HUES6 (cell line): Measurements from ENCODE around the gene CELA1.

Experiments used
- H3K27ac ChIP-seq: 2 replicates; pipeline ENCODE4 v1.7.0; 2013; ENCODE audit warnings: low read depth, mild to moderate bottlenecking, low read length, inconsistent platforms
- H3K27me3 ChIP-seq: 2 replicates; pipeline ENCODE4 v1.6.1; 2013; ENCODE audit warnings: low read length; ENCODE audit not compliant: control insufficient read depth, insufficient read depth
- H3K36me3 ChIP-seq: 2 replicates; pipeline ENCODE4 v1.6.1; 2013; ENCODE audit warnings: low read length; ENCODE audit not compliant: control insufficient read depth, insufficient read depth
- H3K4me1 ChIP-seq: 2 replicates; pipeline ENCODE4 v1.6.1; 2013; ENCODE audit warnings: low read length; ENCODE audit not compliant: control insufficient read depth, insufficient read depth
- H3K4me3 ChIP-seq: 2 replicates; pipeline ENCODE4 v1.5.1; 2013; ENCODE audit warnings: low read depth, low read length
- H3K9ac ChIP-seq: one replicate; pipeline ENCODE4 v1.6.1; 2013; ENCODE audit warnings: mild to moderate bottlenecking, low read length
- H3K9me3 ChIP-seq: 2 replicates; pipeline ENCODE4 v1.6.1; 2013; ENCODE audit warnings: low read depth, low read length; ENCODE audit not compliant: control insufficient read depth, insufficient read depth

Gene CELA1

DNA sequence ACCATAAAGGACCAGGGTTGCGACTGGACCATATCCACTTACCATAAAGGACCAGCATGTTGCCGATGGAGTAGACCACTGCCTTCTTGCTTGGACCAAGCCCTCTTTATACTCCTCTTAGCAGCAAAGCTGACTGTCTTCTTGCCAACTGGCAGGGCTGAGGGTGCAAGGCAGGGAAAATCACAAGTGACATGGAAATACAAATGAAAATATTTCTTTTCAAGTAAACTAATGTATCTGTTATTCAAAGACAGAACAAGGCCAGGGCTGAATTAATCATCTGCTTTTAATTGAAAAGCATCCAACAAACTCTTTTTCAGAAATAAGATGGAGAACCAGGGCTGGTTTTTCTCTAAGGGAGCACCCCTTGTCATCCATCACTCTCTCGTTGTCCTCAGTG, at the start of gene CELA1:
CELA1 (minus strand) TSS at position 99 of the 400 bp plus-strand sequence; CDS start at position 58, 41 bp downstream.
- no peak within 1 kb of the TSS for H3K9ac ChIP-seq
- no peak within 1 kb of the TSS for H3K27ac ChIP-seq
- no peaks in the 10 kb centered on the region for H3K27me3 ChIP-seq
- H3K4me3 ChIP-seq, result no peak within 1 kb of the TSS
- no peaks in the 10 kb centered on the region for H3K9me3 ChIP-seq
- no peaks in the 10 kb centered on the region for H3K36me3 ChIP-seq
- peaks cover 8% of the 10 kb centered on the region for H3K4me1 ChIP-seq

DNA sequence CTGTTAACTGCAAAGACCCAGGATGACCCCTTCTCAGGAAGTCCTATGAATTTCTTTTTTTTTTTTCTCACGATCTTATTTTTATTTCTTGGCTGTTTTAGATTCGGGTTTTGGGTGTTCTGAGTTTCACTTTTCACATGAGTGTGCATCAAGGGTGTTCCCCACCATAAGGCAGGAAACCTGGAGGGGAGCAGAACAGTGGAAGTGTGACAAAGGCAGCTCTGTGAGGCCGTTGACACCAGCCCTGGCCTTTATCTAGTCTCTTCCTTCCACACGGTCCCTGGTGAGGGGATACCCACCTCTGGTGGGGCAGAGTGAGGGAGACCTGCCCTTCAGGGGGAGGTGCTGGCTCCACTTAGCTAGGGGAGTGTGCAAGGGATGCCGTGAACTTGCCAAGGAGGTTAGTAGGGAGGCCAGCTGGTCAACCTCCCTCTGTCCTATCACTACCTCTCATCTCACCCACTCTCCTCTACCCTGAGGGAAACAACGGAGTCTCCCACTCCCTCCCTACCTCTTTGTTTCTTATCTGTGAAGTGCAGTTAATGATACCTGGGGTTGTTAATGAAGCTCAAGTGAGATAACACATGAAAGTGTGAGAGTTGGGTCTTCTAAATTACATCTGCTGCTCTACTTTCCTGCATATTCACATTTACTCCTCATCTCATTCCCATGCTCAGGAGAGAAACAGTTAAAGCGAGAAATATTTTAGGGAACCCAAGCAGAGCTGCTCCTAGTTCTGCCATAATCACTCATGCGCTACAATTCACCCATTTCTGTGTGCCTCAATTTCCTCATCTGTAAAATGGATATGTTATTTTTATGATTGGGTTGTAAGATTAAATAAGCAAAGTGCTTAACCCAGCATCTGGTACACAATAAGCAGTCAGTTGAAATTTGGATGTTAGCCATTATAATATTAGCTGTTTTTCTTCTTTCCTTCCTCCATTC, 49.1 kb upstream of the CELA1 start:
- no peak overlapping the region for H3K9ac ChIP-seq
- H3K27ac ChIP-seq, result no peak overlapping the region
- H3K36me3 ChIP-seq, result peaks cover 10% of the 10 kb centered on the region; the same call in 1 of the 2 replicates
- H3K9me3 ChIP-seq, result no peaks in the 10 kb centered on the region
- no peak overlapping the region for H3K4me3 ChIP-seq
- H3K4me1 ChIP-seq, result peaks cover 10% of the 10 kb centered on the region
- peaks cover 7% of the 10 kb centered on the region; the same call in 1 of the 2 replicates for H3K27me3 ChIP-seq

DNA sequence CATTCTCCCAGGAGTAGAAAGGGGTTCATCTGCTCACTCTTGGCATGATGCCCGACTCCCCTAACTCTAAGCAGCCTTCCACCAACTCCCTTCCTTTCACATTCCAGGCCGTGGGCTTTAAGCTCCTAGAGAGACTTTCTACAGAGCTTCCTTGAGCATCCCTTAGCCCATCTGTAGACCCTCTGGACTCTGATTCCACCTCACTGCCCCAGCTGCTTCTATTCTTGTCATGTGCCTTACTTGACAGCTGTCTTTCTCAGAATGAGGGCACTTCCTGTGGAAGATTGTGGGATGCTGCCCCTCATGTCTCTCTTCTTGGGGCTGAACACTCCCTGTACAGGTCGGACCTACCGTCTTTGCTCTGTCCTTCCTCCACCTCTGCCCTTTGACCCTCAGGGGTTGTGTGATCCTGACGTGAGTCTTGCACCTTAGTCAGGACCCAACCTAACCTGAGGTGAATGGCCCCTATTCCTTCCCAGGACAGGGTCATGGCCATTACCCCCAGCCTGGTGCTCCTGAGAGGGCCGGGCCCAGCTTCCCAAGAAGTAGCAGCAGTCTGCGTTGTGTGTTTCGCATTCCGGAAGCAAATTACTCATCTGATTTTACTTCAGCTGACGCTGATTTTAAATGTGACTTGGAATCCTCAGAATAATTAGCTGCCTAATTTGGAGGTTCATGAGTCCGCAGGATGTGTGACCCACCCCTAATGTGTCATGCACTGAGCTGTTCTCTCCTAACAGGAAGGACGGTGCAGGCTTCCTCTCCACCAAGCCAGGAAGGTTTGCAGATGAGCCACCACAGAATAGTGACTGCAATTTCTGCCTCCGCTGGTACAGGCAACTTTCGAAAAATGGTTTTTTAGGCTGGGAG, 47.4 kb upstream of the CELA1 start:
- Histone ChIP-seq H3K4me1 (peaks cover 17% of the 10 kb centered on the region), H3K27ac (no peak overlapping the region), H3K36me3 (peaks cover 10% of the 10 kb centered on the region; the same call in 1 of the 2 replicates), H3K9ac (no peak overlapping the region), H3K9me3 (no peaks in the 10 kb centered on the region), H3K4me3 (no peak overlapping the region), H3K27me3 (peaks cover 7% of the 10 kb centered on the region; the same call in 1 of the 2 replicates)

DNA sequence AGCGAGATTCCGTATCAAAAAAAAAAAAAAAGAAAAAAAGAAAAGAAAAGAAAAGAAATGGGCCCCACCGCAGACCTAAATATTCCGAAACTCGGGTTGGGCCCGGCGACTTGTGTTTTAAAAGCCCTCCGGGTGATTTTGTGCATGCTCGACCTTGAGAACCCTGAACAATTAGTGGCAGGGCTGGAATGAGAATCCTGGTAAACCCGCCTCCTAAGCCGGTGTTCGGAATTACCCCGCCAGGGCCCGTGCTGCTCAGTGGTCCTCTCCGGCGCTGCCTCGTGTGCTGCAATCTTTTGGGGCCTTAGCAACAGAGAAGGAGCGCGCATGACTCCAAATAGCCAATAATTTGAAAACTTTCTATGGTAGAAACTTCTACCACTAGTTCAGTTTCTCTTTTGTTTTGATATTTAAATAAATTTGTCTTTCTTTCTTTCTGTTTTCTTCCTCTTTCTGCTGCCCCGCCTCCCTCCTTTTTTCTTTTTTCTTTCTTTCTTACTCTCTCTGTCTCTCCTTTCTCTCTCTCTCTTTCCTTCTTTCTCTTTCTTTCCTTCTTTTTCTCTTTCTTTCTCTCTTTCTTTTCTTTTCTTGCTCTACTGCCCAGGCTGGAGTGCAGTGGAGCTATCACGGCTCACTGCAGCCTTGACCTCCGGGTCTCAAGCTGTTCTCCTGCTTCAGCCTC, 46.2 kb upstream of the CELA1 start:
- Histone ChIP-seq H3K9ac (no peak overlapping the region), H3K4me3 (peak overlapping the region; percentile 67)

DNA sequence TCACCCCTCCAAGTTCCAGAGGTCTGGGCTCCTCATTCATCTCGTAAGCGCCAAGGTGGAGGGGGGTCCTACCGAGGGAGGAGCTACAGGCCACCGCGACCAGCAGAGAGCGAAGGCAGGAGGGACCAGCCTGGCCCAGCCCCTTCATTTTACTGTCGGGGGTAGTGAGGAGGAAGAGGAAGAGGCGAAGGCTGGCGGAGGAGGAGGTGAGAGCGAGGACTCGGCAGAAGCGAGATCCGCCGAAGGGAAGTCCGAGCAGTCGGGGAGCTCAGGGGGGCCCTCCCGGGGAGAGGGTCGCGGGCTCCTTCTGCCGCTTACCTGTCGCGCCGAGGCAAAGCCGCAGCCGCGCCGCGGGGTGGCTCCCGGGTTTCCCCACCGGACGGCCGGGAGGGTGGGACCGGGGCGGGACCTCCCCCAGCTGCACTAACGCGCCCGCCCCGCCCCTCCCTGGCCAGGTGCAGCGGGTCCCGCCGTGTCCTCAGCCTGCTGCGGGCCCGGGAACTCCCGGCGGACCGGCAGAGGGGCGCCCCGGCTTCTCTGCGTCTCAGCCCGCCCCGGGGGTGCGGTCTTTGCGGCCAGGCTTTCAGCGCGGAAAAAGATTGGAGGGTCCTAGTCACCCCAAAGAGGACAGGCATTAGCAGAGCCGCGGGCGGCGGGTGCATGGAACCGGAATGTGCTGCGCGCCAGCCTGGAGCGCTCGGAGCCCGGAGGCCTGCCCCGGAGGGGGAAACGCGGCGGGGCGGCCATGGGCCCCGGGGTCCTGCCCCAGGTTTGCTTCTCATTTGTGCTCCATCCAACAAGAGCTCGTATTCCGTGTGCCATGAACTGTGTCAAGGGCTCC, 45.0 kb upstream of the CELA1 start, which contains the start of gene GALNT6:
GALNT6 (minus strand) TSS at position 124 of the 841 bp plus-strand sequence. CDS start 11,625 bp downstream, outside the sequence.
- Histone ChIP-seq H3K27ac (peak within 1 kb of the TSS; percentile 30; the same call in 1 of the 2 replicates), H3K4me1 (peaks cover 35% of the 10 kb centered on the region), H3K9ac (peak within 1 kb of the TSS; percentile 78), H3K4me3 (peak within 1 kb of the TSS; percentile 67), H3K27me3 (peaks cover 7% of the 10 kb centered on the region; the same call in 1 of the 2 replicates), H3K9me3 (no peaks in the 10 kb centered on the region), H3K36me3 (peaks cover 10% of the 10 kb centered on the region; the same call in 1 of the 2 replicates)

More for the DNA sequence above, 46.2 kb upstream of the CELA1 start:
- H3K27ac ChIP-seq, result no peak overlapping the region
- H3K36me3 ChIP-seq, result peaks cover 10% of the 10 kb centered on the region; the same call in 1 of the 2 replicates
- H3K9me3 ChIP-seq, result no peaks in the 10 kb centered on the region
- peaks cover 29% of the 10 kb centered on the region for H3K4me1 ChIP-seq
- H3K27me3 ChIP-seq, result peaks cover 7% of the 10 kb centered on the region; the same call in 1 of the 2 replicates

DNA sequence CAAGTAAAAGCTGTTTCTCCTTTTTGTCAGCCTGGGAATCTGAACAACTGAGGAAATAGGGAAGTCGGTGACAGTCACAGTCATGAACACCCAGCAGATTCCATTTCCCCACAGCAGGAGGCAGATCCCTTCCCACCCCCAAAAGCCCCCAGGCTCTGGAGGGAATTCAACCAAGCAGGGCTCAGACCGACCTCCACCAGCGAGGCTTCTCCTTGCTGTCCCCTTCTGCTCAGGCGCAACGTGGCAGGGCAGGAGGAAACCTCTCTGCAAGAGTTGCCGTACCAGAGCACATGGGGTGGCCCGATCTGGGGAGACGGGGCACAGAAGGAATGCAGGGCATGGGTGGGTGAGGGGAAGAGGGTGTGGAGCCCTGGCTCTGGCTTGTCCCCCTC, 44.4 kb upstream of the CELA1 start:
- peak overlapping the region; percentile 78 for H3K9ac ChIP-seq
- no peaks in the 10 kb centered on the region for H3K9me3 ChIP-seq
- peaks cover 7% of the 10 kb centered on the region; the same call in 1 of the 2 replicates for H3K27me3 ChIP-seq
- H3K4me1 ChIP-seq, result peaks cover 40% of the 10 kb centered on the region
- peaks cover 10% of the 10 kb centered on the region; the same call in 1 of the 2 replicates for H3K36me3 ChIP-seq
- H3K27ac ChIP-seq, result peak overlapping the region; percentile 30; the same call in 1 of the 2 replicates
- peak overlapping the region; percentile 67 for H3K4me3 ChIP-seq

DNA sequence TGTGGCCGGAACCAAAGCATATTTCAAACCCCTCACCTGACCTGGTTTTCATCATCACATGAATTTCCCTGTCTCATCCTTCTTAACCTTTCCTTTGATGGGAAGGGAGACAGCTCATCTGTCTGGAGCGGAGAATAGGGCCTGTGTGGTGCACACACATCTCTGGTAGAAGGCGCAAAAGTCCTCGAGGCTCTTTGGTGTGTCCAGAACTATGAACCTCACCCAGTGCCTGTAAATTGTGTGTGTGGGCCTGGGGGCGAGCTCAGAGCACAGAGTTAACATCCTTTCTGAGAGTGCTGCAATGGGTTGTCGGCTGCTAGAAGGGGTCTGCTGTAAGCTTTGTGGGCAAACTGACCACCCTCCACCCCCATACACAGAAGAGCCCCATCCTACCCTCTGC, 44.0 kb upstream of the CELA1 start:
- no peak overlapping the region; the same call in 1 of the 2 replicates for H3K27ac ChIP-seq
- H3K9me3 ChIP-seq, result no peaks in the 10 kb centered on the region
- H3K4me3 ChIP-seq, result peak overlapping the region; percentile 67
- H3K27me3 ChIP-seq, result peaks cover 7% of the 10 kb centered on the region; the same call in 1 of the 2 replicates
- H3K9ac ChIP-seq, result peak overlapping the region; percentile 78
- H3K36me3 ChIP-seq, result peaks cover 10% of the 10 kb centered on the region; the same call in 1 of the 2 replicates
- H3K4me1 ChIP-seq, result peaks cover 40% of the 10 kb centered on the region

DNA sequence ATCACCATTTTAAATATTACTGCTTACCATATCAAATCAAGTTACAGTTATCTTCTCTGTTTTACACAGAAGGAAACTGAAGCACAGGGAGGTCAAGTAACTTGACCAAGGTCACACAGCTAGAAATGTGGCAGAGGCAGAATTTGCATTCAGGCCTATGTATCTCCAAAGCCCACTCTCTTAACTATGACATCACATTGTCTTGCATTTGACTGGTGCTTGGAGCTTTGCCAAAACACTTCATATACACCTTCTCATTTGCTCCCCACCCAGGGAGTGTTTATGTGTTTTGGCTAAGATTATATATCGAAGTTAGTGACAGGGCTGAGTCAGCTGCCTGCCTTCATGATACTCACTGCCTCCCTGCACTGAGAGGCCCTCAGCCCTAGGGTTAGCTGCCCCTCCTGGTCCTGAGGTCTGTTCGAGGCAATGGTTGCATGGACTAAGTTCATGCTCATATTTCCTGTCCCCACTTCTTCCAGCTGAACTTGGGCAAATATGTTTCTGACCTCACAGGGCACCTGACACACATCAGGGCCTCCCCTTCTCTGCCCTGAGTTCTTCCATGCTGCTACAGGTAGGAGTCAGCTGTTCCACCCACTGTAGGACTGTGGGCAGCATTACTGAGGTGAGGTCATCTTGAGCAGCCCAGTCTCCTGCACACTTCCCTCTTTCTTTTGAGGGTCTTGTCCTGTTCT, 43.0 kb upstream of the CELA1 start:
- no peak overlapping the region for H3K9ac ChIP-seq
- no peaks in the 10 kb centered on the region for H3K9me3 ChIP-seq
- H3K27ac ChIP-seq, result no peak overlapping the region
- peaks cover 10% of the 10 kb centered on the region; the same call in 1 of the 2 replicates for H3K36me3 ChIP-seq
- H3K4me3 ChIP-seq, result no peak overlapping the region
- H3K27me3 ChIP-seq, result peaks cover 7% of the 10 kb centered on the region; the same call in 1 of the 2 replicates
- peaks cover 40% of the 10 kb centered on the region for H3K4me1 ChIP-seq

DNA sequence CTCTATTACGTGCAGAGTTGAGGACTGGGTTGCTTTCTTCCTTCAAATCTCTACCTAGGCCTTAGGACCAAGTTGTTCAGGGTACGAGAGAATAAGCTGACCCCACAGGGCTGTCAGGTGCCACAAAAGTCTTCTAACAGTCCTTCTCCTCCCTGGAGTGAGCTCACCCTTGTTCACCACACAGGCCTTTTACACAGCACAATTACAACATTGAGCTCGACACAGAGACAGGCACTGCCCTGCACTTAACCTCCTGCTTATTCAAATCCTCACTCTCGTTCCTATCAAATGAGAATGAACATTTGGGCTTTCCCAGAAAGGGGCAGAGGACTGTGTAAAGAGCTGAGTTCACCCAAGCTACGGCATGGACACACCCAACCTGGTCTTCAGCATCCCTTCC, 42.4 kb upstream of the CELA1 start:
- peaks cover 43% of the 10 kb centered on the region for H3K4me1 ChIP-seq
- no peaks in the 10 kb centered on the region for H3K9me3 ChIP-seq
- peaks cover 7% of the 10 kb centered on the region; the same call in 1 of the 2 replicates for H3K27me3 ChIP-seq
- peaks cover 7% of the 10 kb centered on the region; the same call in 1 of the 2 replicates for H3K36me3 ChIP-seq
- H3K27ac ChIP-seq, result no peak overlapping the region
- peak overlapping the region; percentile 33 for H3K9ac ChIP-seq
- H3K4me3 ChIP-seq, result no peak overlapping the region
